Caki2 (cell line): ENCODE data around the gene IFT43. TPM values are rescaled to one million over a fixed set of nuclear protein-coding genes. Genes with fewer than 3 reads are reported as not detected.
A peak's percentile ranks its signal among the peaks of the same experiment; 100 is the strongest.

Experiments used
- DNase-seq: peaks from one replicate; pipeline ENCODE4 v3.0.0-alpha.2; 2015; ENCODE audit warnings: low read depth
- in situ Hi-C: cut with HindIII; loops from 2 replicates; pipeline ENCODE4 v1.10.0; 2016; ENCODE audit warnings: low sequenced_read_pairs, low pct_unique_long_range_greater_than_20kb, mixed read lengths
- total RNA-seq: library from RNA; depleted of rRNA; stranded (reverse); fragments of >200 nt; shearing (Covaris generic); gene quantifications from 2 replicates; pipeline ENCODE4 v1.2.3, GENCODE V29; 2014; ENCODE audit warnings: low replicate concordance

IFT43 gene
- total RNA-seq, 1 experiment from 2014 or later, result 45.4 TPM

DNA sequence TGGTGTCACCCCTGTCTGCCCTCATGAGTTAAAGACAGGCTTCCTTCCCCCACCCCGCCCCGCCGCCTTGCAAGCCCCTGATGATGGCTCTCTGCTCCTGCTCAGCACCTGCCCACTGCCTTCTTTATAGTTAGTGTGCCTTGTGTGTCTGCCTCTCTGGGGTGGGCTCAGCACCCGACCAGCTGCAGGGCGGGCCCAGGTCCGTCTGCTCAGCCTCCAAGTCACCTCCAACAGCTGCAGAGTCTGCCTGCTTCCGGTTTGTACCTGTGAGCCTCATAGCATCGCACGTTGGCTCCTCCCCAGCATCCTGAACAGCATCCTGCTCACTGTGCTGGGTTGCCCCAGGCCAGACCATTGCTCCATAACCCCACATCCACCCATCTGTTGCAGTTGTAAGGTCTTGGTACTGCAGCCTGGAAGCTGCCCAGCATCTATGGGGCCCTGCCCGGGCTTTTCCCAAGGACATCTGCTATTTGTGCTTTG is 7.3 kb upstream of the IFT43 start:
- in situ Hi-C loops, result loop anchor here (10.0 kb wide), 1 partner anchor 263 kb away; no protein-coding TSS in a partner anchor
- no peak for DNase-seq

DNA sequence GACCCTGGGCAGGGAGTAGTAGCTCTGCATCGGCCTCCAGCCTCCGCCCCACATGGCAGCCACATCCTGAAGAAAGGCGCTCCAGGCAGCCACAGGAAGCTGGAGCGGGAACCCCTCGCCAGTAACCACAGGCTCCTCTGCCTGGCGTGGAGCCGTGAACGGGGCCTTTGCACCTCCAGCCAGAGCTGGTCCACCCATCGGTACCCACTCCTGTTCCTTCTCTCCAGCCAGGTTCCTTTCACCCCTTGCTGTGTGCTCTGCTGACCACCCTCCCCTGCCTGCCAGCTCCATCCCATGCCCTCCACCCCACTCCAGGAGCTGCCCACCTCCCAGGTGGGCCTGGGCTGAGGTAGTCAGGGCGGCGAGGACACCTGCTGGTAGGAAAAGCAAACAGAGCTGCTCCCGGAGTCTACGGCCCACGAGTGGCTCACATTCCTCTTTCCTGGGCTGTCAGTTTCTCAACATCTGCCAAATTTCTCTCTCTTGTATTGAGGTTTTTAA is 6.4 kb upstream of the IFT43 start:
- DNase-seq, result peak; percentile 4
- in situ Hi-C loops, result loop anchor here (10.0 kb wide), 1 partner anchor 264 kb away; no protein-coding TSS in a partner anchor

DNA sequence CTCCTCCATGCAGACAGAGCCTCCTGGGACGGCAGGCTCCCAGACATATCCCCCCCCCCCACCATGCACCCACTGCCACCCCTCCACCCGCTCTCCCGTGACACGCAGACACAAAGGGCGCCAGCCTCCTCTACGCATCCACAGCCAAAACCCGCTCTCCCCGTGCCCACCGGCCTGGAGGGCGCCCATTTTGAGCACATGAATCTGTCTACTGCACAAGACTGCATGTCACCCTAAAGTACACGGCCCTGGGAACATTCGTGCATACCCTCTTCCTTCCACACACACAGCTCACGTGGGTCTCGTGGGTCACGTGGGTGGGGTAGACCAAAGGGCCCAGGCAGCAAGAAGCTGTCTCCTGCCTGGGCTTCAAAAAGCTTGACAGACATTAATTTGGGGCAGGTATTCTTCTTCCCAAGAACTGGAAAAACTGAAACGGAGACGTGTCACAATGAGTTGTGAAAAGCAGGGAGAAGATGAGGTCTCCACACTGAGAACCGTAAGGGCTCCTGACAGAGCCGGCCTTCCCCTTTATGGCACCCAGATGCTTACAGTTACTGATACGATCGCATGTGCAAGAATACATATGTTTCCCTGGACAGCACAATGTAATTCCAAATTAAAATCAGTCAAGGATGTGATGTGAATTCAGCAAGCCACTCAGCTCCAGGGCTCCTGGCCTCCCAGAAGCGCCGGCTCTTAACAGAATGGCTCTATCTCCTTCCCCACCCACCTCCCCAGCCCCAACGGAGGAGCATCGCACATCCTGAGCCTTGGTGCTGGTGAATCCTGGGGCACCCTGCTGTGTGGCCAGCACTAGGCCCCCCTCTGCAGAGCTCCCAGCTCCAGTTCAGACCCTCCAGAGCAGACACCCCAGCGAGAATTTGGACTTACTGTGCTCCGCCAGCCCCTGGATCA is 5.7 kb upstream of the IFT43 start:
- no peak for DNase-seq
- in situ Hi-C loops, result loop anchor here (10.0 kb wide), 1 partner anchor 265 kb away; no protein-coding TSS in a partner anchor

DNA sequence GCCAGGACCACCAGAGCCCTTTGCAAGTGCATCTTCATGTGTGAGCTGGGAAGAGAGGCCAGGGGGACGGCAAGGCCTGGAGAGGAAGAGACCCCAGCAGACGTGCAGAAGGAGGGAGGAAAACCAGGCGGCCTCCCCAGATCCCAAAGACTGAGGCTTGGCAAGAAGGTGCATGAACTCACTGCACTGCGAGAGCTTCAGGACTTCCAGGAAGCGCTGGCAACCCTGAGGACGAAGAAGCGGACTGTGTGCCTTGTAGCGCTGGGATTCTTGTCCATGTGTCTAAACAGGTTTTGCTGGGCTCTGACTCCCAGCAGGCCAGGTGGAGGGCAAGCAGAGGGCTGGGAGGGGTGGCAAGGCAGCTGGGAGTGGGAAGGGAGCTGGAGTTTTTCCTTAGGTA is 4.7 kb upstream of the IFT43 start:
- no peak for DNase-seq
- in situ Hi-C loops, result no loop called here

DNA sequence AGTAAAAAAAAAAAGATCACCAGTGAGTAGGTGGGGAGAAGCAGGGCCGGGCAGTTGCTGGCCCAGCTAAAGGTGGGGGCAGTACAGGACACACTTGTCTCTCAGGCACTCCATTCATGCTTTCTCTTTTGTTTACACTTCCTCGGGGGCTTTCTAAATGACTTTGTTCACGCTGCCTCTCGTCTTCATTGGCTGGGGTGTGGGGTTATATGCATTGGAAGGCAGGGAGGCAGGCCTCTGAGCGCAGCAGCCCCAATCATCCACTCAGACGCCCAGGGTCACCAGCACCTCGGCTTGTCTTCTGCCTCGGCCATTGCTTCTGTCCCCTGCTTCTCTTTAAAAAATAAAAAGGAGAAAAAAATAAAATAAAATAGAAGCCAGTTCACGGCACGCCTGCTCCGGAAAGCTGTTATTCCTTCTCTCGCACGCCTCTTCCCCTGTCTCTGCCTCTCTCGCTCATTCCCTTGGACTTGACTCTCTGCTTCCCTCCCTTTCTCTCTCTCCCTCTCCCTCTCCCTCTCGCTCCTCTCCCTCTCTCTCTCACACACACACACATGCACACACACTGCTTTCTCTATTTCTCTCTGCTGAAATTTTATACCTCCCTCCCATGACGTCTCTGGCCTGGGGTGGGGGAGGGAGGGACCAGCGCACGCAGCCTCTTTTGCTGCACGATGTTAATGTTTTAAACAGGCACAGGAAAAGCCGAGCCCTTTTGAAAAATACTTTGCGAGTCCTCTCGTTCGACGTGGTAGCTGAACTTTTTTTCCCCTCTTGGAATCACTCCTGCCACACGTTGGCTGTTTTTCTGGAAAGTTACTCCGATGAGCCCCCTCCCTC is 3.9 kb upstream of the IFT43 start, which contains the start of gene TGFB3:
TSS of gene TGFB3 (minus strand) at position 570 of the 840 bp plus-strand sequence. CDS start 1,102 bp downstream, outside the sequence.
- in situ Hi-C loops, result no loop called here
- DNase-seq, result peak; percentile 84

DNA sequence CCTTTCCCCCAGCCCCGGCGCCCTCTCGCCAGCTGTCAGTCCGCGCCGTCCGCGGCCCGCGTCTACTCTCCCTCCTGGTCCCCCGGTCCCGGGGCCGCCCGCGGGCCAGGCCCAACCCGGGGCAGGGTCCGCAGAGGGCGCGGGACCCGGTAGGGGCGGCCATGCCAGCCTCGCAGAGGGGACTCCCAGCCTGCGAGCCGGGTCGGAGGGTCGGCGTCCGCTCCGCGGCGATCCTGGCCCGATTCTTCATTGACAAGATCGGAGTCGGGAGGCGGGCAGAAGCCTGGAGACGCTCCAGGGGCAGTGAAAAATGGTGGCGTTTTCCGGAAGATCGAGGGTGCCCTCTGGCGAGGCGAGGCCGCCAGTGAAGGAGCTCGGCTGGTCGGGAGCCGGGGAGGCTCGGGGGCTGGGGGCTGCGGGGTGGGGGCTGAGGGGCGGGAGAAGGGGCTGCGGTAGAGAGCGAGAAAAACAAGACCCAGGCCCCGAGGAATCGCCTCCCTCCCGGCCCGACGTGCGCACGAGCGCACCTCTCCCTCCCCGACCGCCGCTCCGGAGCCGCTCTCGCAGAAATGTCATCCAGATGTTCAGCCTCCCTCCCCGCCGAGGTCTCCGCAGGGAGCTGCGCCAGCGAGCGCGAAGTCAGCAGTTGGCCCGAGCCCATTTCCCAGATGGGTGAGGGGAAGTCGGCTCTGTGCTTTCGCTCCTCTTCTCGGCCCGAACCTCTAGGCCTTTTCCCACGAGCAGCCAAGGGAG is 3.1 kb upstream of the IFT43 start:
- in situ Hi-C loops, result no loop called here
- DNase-seq, result peak; percentile 71

DNA sequence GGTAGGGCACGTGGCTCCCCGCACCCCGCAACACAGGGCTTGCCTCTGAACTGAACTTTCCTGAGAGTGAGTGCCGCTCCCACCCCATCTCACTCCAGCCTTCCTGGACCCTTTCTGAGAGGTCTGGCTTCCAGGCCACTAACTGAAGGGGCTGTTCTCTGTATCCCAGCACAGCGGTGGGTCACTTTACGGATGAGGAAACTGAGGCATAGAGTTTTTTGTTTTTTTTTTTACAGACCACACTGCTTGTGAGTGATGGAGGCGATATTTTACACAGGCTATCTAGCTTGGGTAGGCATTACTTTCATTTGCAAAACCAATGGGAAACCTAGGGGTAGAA is 2.6 kb upstream of the IFT43 start:
- in situ Hi-C loops, result no loop called here
- DNase-seq, result no peak

DNA sequence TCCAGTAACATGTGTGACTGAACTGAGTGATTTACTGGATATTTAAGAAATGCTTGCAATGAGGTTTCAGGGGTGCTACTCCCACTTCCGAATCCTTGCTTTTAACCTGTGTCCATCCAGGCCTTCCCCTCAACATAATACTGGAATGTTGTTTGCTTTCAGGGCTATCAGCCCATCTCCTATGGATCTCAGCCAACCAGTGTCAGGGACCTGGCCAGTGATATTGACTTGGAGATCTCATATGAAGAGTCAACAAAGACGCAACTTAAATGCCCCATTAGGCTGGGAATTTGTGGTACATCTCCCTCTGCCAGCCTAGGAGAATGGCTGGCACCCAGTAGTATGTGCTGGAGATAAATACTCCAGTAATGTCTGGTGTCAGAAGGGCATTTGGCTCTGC is 889 bp upstream of the IFT43 start:
- DNase-seq, result no peak
- in situ Hi-C loops, result no loop called here

DNA sequence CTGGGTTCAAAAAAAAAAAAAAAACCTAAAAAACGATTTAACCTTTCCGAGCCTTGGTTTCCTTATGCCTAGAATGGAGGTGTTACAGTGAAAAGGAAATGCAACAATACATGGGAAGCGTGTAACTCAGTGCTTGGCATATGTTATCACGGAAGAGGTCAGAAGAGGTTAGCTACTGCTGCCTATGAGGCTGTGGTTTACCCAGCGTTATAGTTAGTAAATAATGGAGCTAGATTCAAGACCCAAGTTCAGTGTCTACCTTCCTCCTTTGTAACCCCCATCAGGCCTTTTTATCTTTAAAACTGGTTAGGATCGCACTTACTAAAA is 839 bp downstream of the IFT43 start:
- DNase-seq, result no peak
- in situ Hi-C loops, result no loop called here

DNA sequence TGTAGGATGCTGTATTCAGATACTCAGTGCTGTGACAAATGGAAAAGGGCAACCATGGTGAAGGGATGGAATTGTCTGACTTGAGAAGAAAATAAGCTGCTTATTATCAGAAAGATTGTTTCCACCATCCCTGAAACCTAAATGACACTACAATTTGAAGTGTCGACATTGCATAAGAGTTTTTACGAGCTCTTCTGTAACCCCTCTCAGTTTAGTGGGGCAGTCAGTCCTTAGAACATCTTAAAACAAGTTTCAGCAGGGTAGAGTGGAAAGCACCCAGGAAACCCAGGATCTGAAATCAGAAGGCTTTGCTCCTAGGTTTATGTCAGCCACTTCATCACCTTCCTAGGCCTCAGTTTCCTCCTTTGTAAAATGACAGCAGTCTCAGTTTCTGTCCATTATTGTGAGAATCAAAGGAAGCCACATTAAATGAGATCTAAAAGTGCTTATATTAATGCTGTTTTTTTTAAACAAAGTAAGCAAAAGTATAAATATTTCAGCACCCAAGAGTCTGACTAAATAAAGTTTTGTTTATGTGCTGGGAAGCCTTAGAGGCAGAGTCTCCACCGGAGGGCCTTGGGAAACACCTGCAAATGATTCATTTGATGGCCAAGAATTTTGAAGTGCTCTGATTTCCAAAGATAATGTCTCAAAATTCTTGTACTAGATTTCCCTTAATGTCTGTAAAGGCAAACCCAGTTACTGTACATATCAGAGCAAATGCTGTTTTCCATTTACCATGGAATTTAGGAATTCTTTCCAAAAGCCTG is 1.8 kb downstream of the IFT43 start:
- in situ Hi-C loops, result no loop called here

DNA sequence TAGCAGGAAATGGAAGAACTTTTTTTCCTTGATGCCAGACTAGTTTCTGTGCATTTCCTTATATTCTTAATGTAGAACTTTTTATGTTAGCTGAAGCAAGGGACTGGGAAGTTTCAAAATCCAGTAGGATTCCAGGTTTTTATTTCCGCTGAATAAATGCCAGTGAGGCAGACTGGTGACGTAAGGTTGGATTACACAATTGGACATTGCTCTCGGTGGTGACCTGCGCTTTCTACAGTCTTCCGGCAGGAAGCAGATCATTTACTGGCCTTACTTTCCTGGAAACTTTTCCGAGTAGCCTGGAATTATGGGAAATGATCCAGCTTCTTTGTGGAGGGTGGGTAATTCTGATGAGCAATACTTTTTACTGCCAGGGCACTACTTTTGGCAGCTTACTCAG is 3.6 kb downstream of the IFT43 start:
- no peak for DNase-seq
- in situ Hi-C loops, result no loop called here

More for the DNA sequence above, 1.8 kb downstream of the IFT43 start:
- no peak for DNase-seq

DNA sequence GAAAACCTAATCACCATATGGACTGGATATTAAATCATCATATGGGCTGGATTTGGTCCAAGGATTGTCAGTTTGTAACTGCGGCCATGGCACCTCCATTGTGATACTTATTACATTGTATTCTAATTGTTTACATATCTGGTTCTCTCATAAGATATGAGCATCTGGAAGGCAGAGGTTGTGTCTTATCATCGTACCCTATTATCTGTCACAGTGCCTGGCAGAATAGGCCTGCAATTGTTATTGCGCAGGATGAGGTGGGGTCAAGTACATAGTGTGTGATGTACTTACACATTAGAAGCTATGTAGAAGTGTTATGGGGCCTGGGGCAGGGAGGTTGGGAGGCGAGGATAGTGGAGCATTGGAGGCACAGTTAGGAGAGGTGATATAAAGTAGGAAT is 4.7 kb downstream of the IFT43 start:
- in situ Hi-C loops, result no loop called here

DNA sequence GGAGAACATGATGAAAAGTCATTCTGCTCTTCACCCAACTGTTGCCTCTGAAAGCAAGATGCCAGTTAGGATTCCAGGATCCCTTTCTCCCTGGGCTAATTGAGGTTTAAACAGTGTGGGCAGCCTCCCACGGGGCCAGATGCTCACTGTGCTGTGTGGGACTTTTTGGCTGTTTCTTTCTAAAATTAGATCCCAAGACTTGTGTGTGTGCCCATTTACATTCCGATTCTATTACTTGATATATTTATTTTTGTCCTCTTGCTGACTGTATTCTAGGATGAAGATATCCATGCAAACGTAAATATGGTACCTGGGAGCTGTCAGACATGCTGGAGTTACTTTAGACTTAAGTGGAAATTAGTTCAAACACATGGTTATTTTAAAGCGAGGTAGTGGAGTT is 6.2 kb downstream of the IFT43 start:
- DNase-seq, result no peak
- in situ Hi-C loops, result no loop called here

More for the DNA sequence above, 4.7 kb downstream of the IFT43 start:
- no peak for DNase-seq

DNA sequence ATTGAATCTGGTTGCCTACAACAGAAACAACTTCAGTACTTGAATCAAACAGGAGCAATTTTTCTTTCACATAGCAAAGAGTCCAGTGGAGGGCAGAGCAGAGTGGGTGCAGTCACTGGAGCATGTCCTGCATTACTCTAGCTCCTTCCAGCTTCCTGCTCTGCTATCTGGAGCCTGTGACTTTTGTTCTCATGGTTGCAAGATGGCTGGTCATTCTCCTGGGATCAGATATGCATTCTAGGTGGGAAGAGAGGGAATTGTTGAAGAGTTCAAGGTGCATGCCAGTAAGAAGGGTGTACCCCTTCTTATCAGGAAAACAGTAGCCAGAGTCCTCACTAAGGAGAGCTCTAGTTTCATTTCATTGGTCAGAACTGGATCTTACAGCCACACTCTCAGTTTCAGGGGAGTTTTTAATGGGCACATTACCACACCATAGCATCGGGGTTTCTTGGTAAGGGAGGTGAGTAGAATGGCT is 8.0 kb downstream of the IFT43 start:
- DNase-seq, result peak; percentile 39
- in situ Hi-C loops, result no loop called here

DNA sequence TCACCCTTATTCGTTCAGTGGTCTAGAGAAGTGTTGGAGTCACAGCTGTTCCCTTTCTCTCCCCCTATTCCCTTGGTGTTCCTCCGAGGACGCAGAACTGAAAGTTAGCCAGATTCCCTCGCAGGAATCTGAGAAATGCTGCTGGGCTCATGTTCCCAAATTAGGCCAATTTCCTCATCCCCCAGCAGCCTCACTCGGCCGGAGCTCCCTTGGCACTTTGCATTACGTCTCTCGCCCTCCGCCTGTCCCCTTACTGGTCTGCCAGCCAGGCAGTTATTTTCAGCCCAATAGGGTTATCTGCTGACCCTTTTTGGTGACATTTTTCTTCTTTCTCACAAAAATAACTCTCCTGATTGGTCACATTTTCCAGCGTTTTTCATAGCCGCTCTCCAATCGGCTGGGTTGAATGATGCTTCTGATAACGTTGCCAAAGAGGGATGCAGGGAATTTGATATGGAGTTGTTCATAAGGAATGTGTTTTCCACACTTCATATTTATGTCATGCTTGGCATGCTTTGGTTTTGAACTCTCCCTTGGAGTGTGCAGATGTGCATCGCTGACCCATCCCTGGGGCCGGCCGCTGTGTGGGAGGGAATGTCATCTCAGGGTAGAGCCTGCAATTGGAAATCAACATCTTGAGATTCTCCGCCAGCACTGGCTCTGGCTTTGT is 9.9 kb downstream of the IFT43 start:
- in situ Hi-C loops, result no loop called here
- no peak for DNase-seq

DNA sequence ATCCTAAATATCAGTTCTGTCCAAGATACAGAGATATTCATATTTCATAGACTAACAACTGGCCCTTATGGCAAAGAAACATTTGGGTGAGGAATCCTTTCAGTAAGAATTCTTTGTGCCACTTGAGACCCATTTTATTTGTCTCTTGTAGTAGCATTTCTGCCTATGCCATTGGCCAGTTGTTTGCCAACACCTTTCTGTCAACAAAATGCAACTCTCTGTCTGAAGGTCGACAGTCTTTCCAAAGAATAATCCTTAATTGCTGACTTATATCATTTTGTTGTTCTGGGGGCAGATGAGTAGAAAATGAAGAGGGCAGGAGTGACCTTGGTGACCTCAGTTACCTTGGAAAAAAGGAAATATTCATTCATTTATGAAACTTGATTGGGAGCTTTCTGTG is 10.9 kb downstream of the IFT43 start:
- in situ Hi-C loops, result no loop called here
- DNase-seq, result no peak
